PC-3 (cell line): ENCODE measurements around the gene QRSL1. TPM values are rescaled to one million over a fixed set of nuclear protein-coding genes. Genes with fewer than 3 reads are reported as not detected.

ENCODE experiments used
- ATAC-seq: fragments of 200-7000 bp; cut with Tn5 transposase; 2 replicates; pipeline ENCODE4 v1.9.1; 2020; ENCODE audit warnings: mild to moderate bottlenecking, moderate library complexity
- BruUV-seq: library from RNA; stranded (reverse); fragments of 400-500 nt; replicated peaks from 2 replicates; lab custom pipeline; 2021; lab: Mats Ljungman, UMichigan
- CTCF ChIA-PET: fragments of 300-600 bp; sonication (Branson Sonifier 250); formaldehyde crosslinking; loops from one replicate; lab custom pipeline; 2022; ENCODE audit warnings: antibody characterized with exemption; lab: Charles Lee
- POLR2A ChIA-PET: fragments of 300-600 bp; sonication (Branson Sonifier 250); formaldehyde crosslinking; loops from one replicate; lab custom pipeline; 2022; ENCODE audit warnings: antibody characterized with exemption; ENCODE audit not compliant: unreplicated experiment; lab: Charles Lee
- DNase-seq: peaks from one replicate; pipeline ENCODE4 v3.0.0-alpha.2; 2015
- H2AFZ ChIP-seq: fragments of 300-600 bp; sonication (generic); 2 replicates; pipeline ENCODE4 v1.6.0; 2016; ENCODE audit warnings: antibody characterized with exemption, low read length
- H3F3A ChIP-seq: fragments of 300-600 bp; sonication (generic); one replicate; pipeline ENCODE4 v1.6.0; 2017; ENCODE audit warnings: antibody characterized with exemption, low read length, control low read depth, mild to moderate bottlenecking; ENCODE audit not compliant: unreplicated experiment
- H3K27ac ChIP-seq: fragments of 300-600 bp; sonication (generic); 2 replicates; pipeline ENCODE4 v1.5.1; 2016; ENCODE audit warnings: mild to moderate bottlenecking, low read length
- H3K27me3 ChIP-seq: fragments of 300-600 bp; sonication (generic); 2 replicates; pipeline ENCODE4 v1.6.1; 2016; ENCODE audit warnings: low read length, mixed read lengths
- H3K36me3 ChIP-seq: fragments of 300-600 bp; sonication (generic); 2 replicates; pipeline ENCODE4 v1.6.1; 2016; ENCODE audit warnings: low read depth, mixed run types, low read length, mixed read lengths
- H3K4me1 ChIP-seq: fragments of 300-600 bp; sonication (generic); 2 replicates; pipeline ENCODE4 v1.5.1; 2016; ENCODE audit warnings: low read length; ENCODE audit not compliant: insufficient read depth
- H3K4me2 ChIP-seq: fragments of 300-600 bp; sonication (generic); 2 replicates; pipeline ENCODE4 v1.6.0; 2016; ENCODE audit warnings: low read length
- H3K4me3 ChIP-seq: fragments of 300-600 bp; sonication (generic); 2 replicates; pipeline ENCODE4 v1.5.1; 2016; ENCODE audit warnings: mild to moderate bottlenecking, low read length, mixed read lengths
- H3K79me2 ChIP-seq: fragments of 300-600 bp; sonication (generic); 2 replicates; pipeline ENCODE4 v1.6.1; 2017; ENCODE audit warnings: low read length, mixed read lengths
- H3K9ac ChIP-seq: fragments of 300-600 bp; sonication (generic); 2 replicates; pipeline ENCODE4 v1.6.0; 2016; ENCODE audit warnings: mild to moderate bottlenecking, low read length
- H3K9me2 ChIP-seq: fragments of 300-600 bp; sonication (generic); replicated peaks from 2 replicates; pipeline ENCODE4 v1.6.1; 2016; ENCODE audit warnings: mixed run types, low read length, mixed read lengths
- H3K9me3 ChIP-seq: fragments of 300-600 bp; sonication (generic); 2 replicates; pipeline ENCODE4 v1.6.1; 2016; ENCODE audit warnings: low read length, mixed read lengths
- H4K20me1 ChIP-seq: fragments of 300-600 bp; sonication (generic); 2 replicates; pipeline ENCODE4 v1.6.1; 2016; ENCODE audit warnings: low read length, mixed read lengths
- CTCF ChIP-seq: fragments of 300-600 bp; sonication (generic); conservative IDR thresholded peaks from 2 replicates; pipeline ENCODE4 v1.5.1; 2017; ENCODE audit warnings: antibody characterized with exemption, low read depth, mild to moderate bottlenecking, low read length
- EZH2 ChIP-seq: fragments of 300-600 bp; sonication (generic); IDR thresholded peaks from one replicate; pipeline ENCODE4 v1.6.1; 2017; ENCODE audit warnings: antibody characterized with exemption, mild to moderate bottlenecking, low read length; ENCODE audit not compliant: unreplicated experiment
- EZH2phosphoT487 ChIP-seq: fragments of 300-600 bp; sonication (generic); IDR thresholded peaks from 2 replicates; pipeline ENCODE4 v1.6.1; 2018; ENCODE audit warnings: mild to moderate bottlenecking, antibody characterized with exemption, low read length, borderline replicate concordance
- intact Hi-C: fragments of 100-400 bp; cut with micrococcal nuclease; formaldehyde crosslinking; loops from 2 replicates; pipeline ENCODE4 v1.9.0; 2023
- total RNA-seq: library from RNA; depleted of rRNA; stranded (reverse); fragments of >200 nt; gene quantifications from 2 replicates; pipeline ENCODE4 v1.2.3, GENCODE V29; 2014

QRSL1 gene
- total RNA-seq, 1 experiment from 2014 or later: 10.0 TPM

DNA sequence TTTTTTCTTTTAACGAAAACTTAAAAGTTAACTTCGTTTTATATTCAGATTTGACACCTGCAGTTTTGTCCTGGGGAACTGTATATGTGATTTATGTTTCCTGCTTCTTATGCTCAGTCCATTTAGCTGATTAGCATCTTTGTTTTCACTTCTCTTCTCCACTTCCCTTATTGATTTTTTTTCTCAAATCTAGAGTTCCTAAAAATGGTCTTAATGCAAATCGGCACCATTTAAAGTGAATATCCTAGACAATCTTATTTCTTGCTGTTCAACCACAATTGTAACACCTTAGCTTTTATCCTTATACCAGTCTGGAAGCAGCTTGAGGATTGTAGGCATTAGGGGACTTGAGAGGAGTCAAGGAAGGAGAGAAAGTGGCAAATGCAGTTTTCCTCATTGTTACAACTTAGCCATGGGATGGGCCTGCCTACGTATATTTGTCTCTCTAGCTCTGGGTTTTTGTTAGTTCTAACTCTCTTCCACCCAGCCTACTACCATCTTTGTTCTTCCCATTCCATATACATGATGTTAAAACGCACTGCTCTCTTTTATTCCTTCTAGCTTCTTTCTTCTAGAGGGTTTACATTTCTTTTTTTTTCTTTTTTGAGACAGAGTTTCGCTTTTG lies 8.5 kb downstream of the QRSL1 start:
- no peaks in the 10 kb centered on the region for H3K9me3 ChIP-seq
- H3K27ac ChIP-seq: no peak overlapping the region
- ATAC-seq (no peak), DNase-seq (no peak)
- ChIA-PET CTCF (no interaction called here), POLR2A (no interaction called here)
- H4K20me1 ChIP-seq: no peaks in the 10 kb centered on the region
- H3K36me3 ChIP-seq: peaks cover 11% of the 10 kb centered on the region; the same call in 1 of the 2 replicates
- no TSS peak for BruUV-seq
- H3K79me2 ChIP-seq: peaks cover 65% of the 10 kb centered on the region
- H3K27me3 ChIP-seq: no peaks in the 10 kb centered on the region
- TF ChIP-seq EZH2phosphoT487: no peak
- TF ChIP-seq EZH2: no peak
- no peak for TF ChIP-seq CTCF
- no peaks in the 10 kb centered on the region for H3K9me2 ChIP-seq
- intact Hi-C loops: no loop called here
- peaks cover 7% of the 10 kb centered on the region for H3K4me1 ChIP-seq
- H2AFZ ChIP-seq: no peak overlapping the region
- no peaks in the 10 kb centered on the region for H3F3A ChIP-seq
- no peak overlapping the region for H3K9ac ChIP-seq
- no peak overlapping the region for H3K4me2 ChIP-seq
- no peak overlapping the region for H3K4me3 ChIP-seq

DNA sequence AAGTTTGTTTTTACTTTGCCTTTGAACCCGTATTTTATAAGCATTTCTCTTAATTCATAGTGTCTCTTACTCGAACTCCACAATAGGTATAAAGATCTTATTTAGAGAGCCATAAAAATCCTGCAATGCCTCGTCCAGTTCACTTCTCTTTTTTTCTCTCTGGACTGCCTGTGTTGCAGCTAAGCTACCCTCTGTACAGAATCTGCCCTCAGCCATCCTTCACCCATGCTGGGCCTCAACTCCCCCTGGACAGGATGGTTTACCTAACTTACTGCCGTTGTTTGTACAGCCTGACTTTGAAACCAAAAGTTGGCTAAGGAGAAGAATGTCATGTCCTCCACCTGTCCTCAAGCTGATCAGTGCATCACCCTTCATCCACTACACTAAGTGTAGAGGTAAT lies 10.4 kb downstream of the QRSL1 start:
- ChIA-PET CTCF (no interaction called here), POLR2A (no interaction called here)
- no peak for ATAC-seq

More for the DNA sequence above, 10.4 kb downstream of the QRSL1 start:
- Histone ChIP-seq H2AFZ (no peak overlapping the region), H3K4me3 (no peak overlapping the region), H4K20me1 (no peaks in the 10 kb centered on the region), H3K9ac (no peak overlapping the region), H3K79me2 (peaks cover 45% of the 10 kb centered on the region), H3F3A (no peaks in the 10 kb centered on the region), H3K27me3 (no peaks in the 10 kb centered on the region), H3K36me3 (peaks cover 16% of the 10 kb centered on the region; the same call in 1 of the 2 replicates), H3K9me2 (no peaks in the 10 kb centered on the region), H3K4me1 (peaks cover 14% of the 10 kb centered on the region), H3K27ac (no peak overlapping the region), H3K9me3 (no peaks in the 10 kb centered on the region), H3K4me2 (no peak overlapping the region)
- no TSS peak for BruUV-seq
- intact Hi-C loops: no loop called here
- no peak for DNase-seq
- no peak for TF ChIP-seq CTCF
